Stimulated activated CD8-positive, alpha-beta memory T cell treated with anti-CD3 and anti-CD28 coated beads, Interleukin-4, amount 100 ng/mL, for 1 hour (primary cell): ENCODE results near the gene TUBA4A.

Source experiments
- DNase-seq, 2 donors: peaks; one replicate each; pipeline ENCODE4 v3.0.0-alpha.2; 2020; ENCODE audit warnings: low read depth in 2 of 2, low spot score in 1 of 2

The TUBA4A gene

DNA sequence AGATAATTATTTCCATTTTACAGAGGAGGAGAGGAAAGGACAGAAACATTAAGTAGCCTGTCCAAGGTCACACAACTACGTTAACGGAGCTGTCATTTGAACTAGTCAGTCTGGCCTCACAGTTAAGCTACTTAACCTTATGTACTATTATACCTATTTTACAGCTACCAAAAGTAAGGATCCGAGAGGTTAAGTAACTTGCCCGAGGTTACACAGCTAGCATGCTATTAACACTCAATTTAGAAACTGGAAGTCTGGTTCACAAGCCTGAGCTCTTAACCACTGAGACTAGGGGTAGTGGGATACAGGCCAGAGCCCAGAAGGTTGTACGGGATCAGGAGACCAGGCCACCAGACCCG, 8.9 kb downstream of the TUBA4A start:
- DNase-seq, result no peak

DNA sequence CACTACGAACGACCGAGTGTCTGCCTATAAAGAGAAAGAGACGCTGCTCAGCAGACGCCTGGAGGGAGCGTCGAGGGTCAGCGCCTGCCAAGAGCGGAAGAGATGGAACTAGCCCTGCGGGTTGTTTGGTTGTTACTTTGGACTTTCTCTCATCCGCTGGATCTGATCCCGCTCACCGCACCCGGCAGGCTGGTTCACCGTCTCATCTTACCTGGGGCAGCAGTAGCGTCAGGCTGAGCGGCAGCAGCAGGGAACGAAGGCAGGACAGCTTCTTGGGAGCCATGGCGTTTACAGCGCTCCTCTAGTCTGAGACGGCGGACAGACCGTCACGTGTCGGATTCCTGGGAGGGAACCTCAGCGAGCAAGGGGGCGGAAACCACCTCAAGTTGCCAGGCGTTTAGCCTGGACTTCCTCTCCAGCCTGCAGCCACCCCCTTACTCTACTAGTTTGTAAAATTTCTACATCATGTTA, 10.4 kb downstream of the TUBA4A start:
- DNase-seq, result no peak

DNA sequence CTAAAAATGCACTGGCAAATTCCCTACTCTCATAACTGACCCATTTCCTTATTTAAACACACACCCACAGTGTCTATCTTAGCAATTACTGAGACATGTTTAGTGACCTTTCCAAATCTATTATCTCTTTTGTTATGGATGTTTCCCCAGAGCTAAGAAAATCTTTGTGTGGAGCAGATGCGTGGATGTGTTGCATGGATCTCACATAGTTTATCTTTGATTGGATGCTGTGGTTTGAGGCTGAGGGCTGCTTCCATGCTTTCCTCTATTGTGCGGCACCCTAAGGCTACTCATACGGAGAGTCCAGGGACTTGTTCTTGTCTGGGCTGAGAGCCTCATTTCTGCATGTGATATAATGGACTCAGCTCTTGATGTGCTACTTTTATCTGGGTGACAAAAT, 19.4 kb downstream of the TUBA4A start:
- DNase-seq, result no peak

DNA sequence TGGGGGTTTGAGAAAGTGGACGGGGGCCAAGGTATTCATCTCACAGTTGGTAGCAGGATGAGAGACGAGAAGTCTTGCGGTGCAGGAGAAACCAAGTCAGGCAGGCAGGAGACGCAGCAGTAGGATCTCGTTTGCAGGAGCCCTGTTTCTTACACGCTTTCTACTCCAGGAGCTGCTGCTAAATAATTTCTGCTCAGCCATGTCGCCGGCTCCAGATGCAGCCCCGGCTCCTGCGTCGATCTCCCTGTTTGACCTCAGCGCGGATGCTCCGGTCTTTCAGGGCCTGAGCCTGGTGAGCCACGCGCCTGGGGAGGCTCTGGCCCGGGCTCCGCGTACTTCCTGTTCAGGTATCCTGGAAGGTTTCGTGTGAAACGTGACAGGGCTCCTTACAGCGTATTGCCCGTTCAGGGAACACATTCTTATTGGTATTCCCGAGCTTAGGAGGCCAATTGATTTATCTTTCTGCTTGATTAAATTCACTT, 23.6 kb downstream of the TUBA4A start:
- DNase-seq, result no peak

DNA sequence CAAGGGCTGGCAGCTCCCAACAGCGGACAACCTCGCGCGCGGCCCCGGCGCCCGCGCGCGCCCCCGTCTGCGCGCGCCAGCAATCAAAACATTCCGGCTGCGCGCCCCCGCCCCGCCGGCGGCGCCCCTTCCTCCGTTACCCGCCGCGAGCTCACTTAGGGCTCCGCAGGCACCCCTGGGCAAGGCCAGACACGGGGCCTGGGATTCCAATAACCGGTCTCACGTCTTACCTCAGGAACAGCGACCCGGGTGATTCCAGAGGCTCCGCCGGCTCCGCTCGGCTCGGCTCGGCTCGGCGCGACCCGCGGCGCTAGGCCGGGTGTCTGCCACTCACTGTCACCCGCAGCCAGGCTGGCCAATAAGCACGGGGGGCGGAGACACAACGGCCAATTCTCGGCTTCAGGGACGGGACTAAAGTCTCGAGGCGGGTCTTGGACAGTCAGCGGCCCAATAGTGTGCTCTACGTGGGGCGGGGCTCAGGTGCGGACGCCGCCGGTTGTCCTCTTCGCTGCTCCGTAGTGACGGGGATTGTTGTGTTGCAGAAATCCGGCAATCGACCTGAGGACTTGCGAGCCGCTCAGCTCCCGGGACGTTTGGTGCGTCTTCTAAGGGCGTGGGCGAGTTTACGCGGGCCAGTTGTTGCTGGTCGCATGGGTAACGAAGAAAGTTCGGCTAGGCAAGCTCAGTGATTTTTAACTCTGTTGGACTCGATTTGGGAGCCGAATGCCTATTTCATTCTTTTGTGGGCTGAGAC, 24.2 kb downstream of the TUBA4A start, which contains the start of the genes ANKZF1 and ATG9A:
TSS of gene ANKZF1 (plus strand) at position 502 of the 754 bp plus-strand sequence. CDS start 452 bp downstream, outside the sequence.
TSS of gene ATG9A (minus strand) at position 332 of the 754 bp plus-strand sequence. CDS start 1,612 bp downstream, outside the sequence.
- DNase-seq, result peak; percentile 91 to 95

DNA sequence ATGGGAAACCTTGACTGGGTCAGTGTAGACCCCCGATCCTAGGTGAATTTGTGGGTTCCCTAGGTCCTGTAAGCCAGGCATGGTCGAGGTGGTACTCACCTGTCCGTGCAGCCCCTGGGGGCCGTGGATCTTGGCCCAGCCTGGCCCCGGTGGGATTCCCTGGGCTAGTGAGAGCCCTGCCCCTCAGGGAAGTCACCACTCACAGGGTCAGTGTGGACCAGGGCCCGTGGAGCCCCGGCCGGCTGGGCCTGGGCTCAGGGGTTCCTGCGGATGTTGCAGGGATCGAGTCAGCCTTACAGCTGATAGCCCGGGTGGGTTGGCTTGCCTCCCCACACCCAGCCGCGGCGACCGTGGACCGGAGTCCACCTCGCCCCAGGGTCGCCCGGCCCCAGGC, 24.8 kb downstream of the TUBA4A start:
- DNase-seq, result no peak

DNA sequence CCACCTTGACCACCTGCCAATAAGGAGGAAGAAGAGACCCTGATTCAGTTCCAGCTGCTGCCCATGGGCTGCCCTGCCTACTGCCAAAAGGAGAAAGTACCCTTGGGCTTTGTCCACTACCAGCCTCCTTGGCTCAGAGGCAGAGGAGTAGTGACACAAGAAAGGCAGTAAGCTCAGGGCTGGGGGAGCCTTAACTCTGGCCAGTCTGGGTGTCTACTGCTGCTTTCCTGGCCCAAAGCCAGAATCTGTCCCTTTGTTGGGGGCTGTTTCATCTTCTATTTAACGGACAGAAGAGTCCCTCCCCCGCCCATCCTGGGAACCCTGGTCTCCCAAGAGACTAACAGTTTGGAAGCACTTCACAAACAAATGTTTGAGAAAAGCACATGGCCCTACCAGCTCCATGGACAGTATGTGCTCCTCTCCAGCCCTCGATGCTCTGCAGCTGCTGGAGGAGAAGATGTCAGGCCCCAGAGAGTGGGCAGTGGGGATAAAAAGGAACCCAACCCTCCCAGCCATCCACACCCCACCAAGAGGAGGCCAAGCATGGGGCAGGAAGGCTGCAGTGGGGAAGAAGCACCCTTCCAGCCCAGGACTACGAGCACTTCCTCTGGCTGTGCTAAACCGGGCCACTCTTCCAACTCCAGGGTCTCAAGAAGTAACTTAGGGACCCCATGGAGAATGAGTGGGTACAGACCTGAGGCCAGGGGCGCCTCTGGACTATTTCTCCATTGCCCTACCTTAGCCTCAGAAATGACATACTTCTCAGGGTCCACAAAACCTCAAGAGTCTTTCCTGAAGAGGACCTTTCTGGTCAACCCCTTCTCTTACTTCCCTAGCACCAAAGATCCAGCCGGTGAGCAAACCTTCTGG, 25.4 kb downstream of the TUBA4A start:
- DNase-seq, result no peak

DNA sequence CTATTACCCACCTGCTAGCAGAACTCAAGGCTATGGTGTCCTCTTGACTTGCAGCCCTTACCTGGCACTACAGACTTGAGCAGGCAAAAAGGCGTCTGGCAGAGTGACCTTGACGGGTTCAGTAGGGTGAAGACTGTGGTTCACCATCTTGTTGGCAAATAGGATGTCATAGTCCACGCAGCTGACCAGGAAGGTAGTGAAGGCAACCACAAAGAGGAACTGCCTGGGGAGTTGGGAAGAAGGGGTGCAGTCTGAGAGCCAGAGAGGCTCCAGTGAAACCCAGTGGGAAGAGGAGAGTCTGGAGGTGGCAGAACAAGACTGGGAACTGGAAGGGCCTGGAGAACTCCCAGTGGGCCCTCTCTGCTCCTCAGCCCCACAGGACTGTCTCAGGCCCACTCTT, 28.4 kb downstream of the TUBA4A start:
- DNase-seq, result no peak

DNA sequence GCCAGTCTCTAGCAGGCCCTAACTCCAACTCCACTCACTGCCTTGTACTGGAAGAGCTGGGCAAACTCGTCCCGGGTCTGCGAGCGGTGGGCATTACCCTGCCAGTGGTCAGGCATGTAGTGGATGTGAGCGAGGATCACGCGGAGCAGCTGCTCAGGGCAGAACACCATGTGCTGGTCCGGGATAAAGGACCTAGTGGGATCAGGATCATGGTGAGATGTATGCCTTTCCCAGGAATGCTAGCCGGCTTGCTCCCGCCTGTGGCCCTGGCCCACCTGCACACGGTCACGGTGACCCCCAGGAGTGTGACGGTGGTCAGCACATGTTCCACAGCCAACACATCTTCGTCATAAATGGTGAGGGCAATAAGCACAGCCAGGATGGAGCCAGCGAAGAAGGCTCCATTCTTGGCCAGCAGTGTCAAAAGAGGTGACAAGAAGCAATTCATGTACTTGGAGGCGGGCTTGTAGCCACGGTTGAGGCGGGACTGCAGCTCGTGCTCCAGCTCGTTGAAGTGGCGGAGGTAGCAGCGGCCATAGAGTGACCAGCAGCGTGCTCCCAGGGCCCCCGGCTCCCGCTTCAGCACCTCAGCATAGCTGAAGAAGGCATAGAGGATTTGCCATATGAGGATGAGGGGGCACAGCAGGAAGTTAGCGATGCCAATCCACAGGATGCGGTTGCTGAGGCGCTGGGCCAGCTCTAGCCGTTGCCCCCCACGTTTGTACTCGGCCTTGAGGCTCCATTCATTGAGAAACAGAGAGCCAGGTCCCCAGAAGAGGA, 29.7 kb downstream of the TUBA4A start:
- no peak for DNase-seq

DNA sequence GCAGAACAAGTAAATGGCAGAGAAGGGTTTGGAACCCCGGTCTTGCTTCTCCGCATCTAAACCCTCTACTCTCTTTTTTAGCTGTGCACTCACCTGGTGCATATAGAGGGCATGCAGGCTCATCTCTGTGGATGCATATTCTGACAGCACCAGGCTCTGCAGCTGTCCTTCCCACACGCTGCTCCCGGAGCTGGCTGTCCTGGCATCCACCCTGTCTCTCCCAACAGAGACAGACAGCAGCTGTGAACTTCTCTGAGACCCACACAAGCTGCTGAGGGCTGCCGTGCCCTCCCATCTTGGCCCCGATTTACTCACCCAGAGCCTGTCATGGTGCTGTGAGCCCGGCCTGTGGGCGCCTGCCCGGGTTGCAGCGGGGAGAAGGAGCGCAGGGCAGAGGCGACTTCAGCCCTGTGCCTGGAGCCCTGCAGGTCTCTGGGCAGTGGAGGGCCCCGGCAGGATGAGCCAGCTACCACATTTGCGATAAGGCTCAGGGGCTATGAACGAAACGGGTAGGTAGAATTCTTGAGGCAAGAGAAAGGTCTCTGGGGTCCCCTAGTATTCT, 31.7 kb downstream of the TUBA4A start:
- DNase-seq, result no peak

DNA sequence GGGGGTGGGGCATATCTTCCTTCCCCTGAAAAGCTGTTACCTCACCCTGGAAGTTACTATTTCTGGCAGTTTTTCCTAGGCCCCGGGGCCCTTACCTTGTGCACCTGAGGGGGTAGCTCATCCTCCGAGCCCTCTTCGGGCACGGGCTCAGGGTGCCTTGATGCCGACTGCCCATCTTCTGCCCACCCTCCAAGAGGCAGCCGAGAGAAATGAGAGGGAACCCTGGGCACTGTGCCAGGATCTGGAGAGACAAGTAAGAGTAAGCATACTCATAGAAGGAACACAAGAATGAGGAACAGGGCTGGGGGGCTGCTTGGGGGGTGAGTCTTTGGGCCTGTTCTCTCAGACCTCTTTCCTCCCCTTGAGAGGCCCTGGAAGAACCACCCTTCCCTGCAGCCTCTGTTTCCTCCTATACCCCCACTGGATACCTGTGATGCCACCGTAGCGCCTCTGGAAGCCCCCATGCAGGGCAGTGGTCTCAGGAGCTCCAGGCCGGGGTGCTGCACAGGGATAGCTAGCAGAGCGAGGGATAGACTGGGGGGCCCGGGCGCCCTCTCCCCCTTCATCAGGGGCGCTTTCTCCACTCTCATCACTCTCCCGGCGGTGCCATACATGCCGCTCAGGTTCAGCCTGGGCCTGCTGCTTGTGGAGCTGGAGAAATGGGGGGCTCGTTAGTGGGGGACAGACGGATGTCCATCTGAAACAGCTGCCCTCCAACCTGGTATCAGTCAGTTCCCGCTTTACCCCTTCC, 32.9 kb downstream of the TUBA4A start:
- DNase-seq, result no peak

DNA sequence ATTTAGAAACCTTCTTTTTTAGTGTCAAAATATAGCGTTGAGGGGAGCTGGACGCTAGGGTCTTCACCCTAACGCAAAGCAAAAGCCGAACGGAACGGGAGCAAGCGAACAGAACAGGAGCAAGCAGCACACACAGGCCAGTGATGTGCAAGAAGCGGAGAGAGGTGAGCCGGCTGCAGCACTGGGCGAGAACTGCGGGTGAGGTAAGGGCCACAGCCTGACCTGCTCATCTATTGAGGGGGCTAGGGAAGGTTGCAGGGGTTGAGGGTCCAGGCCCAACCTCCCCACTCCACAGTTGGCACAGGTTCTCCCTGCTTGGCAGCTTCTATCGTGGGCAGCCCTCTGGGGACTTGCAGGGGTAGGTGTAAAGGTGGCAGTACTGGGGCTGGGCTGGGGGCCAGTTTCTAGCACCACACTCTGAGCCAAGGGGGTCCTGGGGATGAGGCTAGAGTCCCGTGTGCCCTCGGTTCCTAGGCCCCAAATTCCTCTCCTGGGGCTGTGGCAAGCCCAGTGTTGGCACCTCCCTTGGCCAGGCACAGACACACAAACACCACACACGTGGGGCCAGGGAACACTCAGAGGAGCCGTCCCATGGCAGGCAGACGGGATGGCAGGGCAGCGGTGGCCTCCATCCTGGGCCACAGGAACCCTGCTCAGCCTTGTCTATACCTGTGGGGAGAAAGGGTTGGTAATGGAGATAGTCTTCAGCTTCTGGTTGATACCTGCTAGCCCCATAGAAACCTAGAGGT, 33.8 kb downstream of the TUBA4A start:
- no peak for DNase-seq

DNA sequence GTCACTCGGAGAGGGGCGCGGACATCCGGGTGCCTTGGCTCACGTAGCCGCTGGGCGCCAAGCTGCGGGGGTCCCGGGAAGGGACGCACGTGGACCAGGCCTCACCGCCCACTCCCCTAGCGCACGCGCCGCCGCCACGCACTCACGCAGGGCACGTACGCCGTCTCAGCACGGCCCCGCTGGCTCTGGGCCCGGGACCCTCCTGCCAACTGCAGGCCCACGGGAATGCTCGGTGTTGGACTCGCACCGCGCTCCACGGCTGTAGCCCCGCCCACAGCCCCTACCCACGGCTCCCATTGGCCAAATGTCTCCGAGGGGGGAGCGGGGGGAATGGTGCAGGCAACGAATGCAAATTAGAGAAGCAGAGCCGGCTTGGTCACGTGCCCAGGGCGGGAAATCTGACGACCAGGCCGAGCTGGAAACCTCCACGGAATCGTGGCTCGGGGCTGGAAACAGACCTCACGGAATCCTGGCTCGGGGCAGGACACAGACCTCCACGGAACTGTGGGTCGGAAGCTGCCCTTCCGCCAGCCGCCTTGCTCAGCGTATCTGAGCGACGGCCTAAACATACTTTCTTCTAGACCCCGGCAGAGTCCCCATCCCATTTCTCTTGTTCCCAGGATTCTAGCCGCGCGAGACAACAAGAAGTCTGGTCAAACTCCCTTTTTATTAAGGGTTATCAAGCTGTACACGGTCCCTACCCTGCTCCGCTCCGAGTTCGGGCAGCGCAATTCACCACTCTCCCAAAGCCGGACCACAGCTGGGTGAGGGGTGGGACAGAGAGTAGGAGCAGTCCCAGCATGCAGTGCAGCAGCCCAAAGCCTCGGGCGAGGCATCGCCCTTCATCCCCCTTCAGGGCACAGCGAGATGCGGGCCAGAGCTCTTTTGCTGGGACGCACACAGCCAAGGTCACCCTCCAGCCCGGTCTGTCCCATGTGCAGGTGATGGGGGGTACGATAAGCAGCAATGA, 34.7 kb downstream of the TUBA4A start, which contains the start of gene ABCB6:
TSS of gene ABCB6 (minus strand) at position 227 of the 970 bp plus-strand sequence. CDS start 285 bp downstream, outside the sequence.
- DNase-seq, result peak; percentile 47 to 69

DNA sequence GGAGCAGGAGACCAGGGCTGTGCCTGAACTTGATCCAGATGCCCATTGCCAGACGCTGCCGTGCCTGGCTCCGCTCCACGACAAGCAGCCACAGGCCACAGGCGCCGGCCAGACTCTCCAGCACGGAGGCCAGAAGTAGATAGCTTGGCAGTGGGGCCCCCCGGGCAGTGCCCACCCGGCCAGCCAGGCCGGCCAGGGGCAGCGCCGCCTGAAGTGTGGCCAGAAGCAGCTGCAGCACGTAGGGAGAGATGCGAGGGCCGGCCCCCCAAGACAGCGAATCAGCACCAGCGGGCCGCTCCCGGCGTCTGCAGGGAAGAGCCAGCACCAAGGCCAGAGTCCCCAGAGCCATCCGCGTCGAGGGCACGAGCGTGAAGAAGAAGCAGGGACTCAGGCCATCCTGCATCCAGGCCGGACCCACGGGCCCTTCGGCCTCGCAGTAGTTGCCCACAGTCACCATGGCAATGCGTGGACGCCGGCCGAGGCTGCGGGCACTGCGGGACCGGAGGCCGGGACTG, 35.4 kb downstream of the TUBA4A start:
- no peak for DNase-seq

DNA sequence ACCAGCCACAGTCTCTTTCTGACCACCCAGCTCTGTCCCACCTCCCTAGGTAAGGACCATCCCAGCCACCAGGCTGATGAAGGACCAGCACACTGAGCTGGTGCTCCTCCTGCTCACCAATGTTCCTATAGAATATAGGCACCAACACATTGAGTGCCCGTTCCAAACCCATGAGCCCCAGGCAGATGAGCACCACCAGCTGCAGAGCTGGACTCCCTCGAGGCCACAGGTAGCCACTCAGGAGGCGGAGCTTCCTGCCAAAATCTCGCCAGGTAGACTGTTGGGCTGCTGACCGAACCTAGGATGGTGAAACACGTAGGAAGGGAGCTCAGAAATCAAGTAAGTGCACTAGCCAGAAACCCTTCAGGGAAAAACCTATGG, 37.2 kb downstream of the TUBA4A start:
- no peak for DNase-seq

DNA sequence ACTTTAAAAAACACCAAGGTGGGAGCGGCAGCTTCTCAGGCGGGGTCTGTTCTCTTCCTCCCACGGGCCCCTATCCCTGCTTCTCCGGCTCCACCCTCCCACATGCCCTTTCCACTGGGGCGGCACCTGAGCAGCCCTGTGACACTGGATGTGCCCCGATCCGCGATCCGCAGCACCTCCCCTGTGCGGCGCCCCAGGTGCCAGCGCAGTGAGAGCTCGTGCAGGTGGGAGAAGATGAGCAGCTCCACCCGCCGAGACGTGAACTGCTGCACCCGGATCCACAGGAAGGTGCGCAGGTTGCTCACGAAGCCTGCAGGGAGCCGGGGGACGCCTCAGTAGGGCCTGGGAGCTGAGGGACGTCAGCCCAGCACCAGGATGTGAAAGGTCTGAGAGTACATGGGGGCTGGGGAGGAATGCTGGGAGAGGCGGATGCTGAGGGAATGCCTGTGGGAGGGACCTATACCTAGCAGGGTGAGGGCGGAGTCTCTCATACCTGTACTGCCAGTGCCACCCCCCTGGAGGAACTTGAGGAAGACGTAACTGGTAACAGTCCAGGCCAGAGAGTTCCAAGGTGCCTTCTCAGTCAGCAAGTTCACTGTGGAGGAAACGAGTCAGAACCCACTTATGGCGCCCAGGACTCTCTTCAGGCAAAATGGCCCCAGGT, 37.7 kb downstream of the TUBA4A start:
- DNase-seq, result no peak

DNA sequence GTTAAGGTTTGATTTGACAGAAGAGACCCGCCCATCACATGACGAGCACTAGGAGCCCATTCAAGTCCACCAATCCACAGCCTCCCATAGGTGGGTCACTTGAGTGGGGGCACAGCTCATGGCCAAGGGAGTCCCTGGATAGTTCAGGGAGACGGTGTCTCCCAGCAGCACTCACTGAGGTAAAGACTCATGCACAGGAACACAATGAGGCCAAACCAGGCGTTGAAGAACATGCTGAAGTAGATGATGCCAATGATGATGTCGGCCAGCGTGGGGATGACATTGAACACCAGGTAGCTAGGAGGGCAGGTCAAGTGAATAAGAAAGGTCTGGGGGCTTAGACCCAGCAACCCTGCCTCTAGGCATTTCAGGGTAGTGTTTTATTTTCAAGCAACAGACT, 38.9 kb downstream of the TUBA4A start:
- no peak for DNase-seq
